ENCODE measurements around the gene STAT3.

The STAT3 gene

DNA sequence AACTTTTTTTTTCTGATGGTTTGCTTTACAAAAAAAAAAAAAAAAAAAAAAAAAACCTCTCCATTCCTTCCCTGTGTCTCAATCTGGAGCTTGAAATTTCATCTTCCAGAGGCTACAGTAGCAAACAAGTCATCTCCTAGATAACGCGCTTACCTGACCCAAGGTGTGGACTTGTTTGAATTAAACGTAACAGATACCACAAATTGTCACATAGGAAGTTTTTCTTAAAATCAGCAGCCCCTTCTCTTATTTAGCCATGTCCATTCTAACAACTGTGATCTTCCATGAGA is 114.0 kb downstream of the STAT3 start:
- Histone ChIP-seq H3K27ac (replicated peaks) (no peak overlapping the region), H3K4me3 (replicated peaks; ENCODE audit: insufficient read depth, low read length) (no peak overlapping the region), H3K27me3 (ENCODE audit: insufficient read depth, poor library complexity, severe bottlenecking) (no peaks in the 10 kb centered on the region)
- TF ChIP-seq REST (IDR thresholded peaks at IDR 0.05; ENCODE audit: insufficient replicate concordance, low read depth) (no peak), GABPA (IDR thresholded peaks at IDR 0.05; ENCODE audit: low read depth) (no peak), SPI1 (IDR thresholded peaks at IDR 0.05; ENCODE audit: borderline replicate concordance, low read depth) (no peak), POLR2AphosphoS5 (IDR thresholded peaks at IDR 0.05; ENCODE audit: low read depth) (no peak)
- TF ChIP-seq, protein P1, sequence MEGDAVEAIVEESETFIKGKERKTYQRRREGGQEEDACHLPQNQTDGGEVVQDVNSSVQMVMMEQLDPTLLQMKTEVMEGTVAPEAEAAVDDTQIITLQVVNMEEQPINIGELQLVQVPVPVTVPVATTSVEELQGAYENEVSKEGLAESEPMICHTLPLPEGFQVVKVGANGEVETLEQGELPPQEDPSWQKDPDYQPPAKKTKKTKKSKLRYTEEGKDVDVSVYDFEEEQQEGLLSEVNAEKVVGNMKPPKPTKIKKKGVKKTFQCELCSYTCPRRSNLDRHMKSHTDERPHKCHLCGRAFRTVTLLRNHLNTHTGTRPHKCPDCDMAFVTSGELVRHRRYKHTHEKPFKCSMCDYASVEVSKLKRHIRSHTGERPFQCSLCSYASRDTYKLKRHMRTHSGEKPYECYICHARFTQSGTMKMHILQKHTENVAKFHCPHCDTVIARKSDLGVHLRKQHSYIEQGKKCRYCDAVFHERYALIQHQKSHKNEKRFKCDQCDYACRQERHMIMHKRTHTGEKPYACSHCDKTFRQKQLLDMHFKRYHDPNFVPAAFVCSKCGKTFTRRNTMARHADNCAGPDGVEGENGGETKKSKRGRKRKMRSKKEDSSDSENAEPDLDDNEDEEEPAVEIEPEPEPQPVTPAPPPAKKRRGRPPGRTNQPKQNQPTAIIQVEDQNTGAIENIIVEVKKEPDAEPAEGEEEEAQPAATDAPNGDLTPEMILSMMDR (IDR thresholded peaks at IDR 0.05; ENCODE audit: insufficient read depth, low read length), result no peak
- no peak for DNase-seq (ENCODE audit: low read depth in 1 of 2, low spot score in 1 of 2)

GRCh38 chr17:42273474-42274252 is 114.6 kb downstream of the STAT3 start:
- no peak for DNase-seq (ENCODE audit: low read depth in 1 of 2, low spot score in 1 of 2)
- no peak overlapping the region for H3K4me3 ChIP-seq (replicated peaks; ENCODE audit: insufficient read depth, low read length)
- TF ChIP-seq REST (IDR thresholded peaks at IDR 0.05; ENCODE audit: insufficient replicate concordance, low read depth) (no peak), SPI1 (IDR thresholded peaks at IDR 0.05; ENCODE audit: borderline replicate concordance, low read depth) (no peak), GABPA (IDR thresholded peaks at IDR 0.05; ENCODE audit: low read depth) (no peak), POLR2AphosphoS5 (IDR thresholded peaks at IDR 0.05; ENCODE audit: low read depth) (no peak)
- TF ChIP-seq, protein P1 (IDR thresholded peaks at IDR 0.05; ENCODE audit: insufficient read depth, low read length), result no peak
- H3K27ac ChIP-seq (replicated peaks), result no peak overlapping the region
- H3K27me3 ChIP-seq (ENCODE audit: insufficient read depth, poor library complexity, severe bottlenecking), result no peaks in the 10 kb centered on the region

- Histone ChIP-seq H3K27me3 (ENCODE audit: insufficient read depth, poor library complexity, severe bottlenecking) (no peaks in the 10 kb centered on the region), H3K4me3 (replicated peaks; ENCODE audit: insufficient read depth, low read length) (no peak overlapping the region), H3K27ac (replicated peaks) (peak overlapping the region; percentile 23)
- no peak for DNase-seq (ENCODE audit: low read depth in 1 of 2, low spot score in 1 of 2)
- TF ChIP-seq GABPA (IDR thresholded peaks at IDR 0.05; ENCODE audit: low read depth), result no peak
- TF ChIP-seq, protein P1 (IDR thresholded peaks at IDR 0.05; ENCODE audit: insufficient read depth, low read length), result no peak
- no peak for TF ChIP-seq POLR2AphosphoS5 (IDR thresholded peaks at IDR 0.05; ENCODE audit: low read depth)
- no peak for TF ChIP-seq REST (IDR thresholded peaks at IDR 0.05; ENCODE audit: insufficient replicate concordance, low read depth)
- no peak for TF ChIP-seq SPI1 (IDR thresholded peaks at IDR 0.05; ENCODE audit: borderline replicate concordance, low read depth)
Measured at GRCh38 chr17:42272162-42272907, 115.9 kb downstream of the STAT3 start.
